GM12865 (cell line): ENCODE data around the gene GPR33.
"Not testable (repeated sequence)": the region's sequence is repeated elsewhere in the genome, so short reads cannot be mapped to it uniquely, and the experiment has no call there.

Experiments used
- DNase-seq: peaks from one replicate; pipeline ENCODE4 v3.0.0; 2010; ENCODE audit warnings: low read depth
- H3K4me3 ChIP-seq: 2 replicates; pipeline ENCODE4 v1.5.1; 2011; ENCODE audit warnings: mild to moderate bottlenecking, low read depth, low read length, control low read depth
- TF ChIP-seq, protein P1 (sequence below): IDR thresholded peaks from 2 replicates; pipeline ENCODE4 v1.5.1; 2011; ENCODE audit warnings: low read length, control low read depth, low read depth, inconsistent platforms; ENCODE audit not compliant: insufficient read depth; ENCODE audit errors: missing control alignments

GPR33 gene

GRCh38 chr14:31484754-31485153 is 3.1 kb downstream of the GPR33 start:
- DNase-seq, result no peak
- H3K4me3 ChIP-seq, result no peak overlapping the region
- TF ChIP-seq, protein P1, sequence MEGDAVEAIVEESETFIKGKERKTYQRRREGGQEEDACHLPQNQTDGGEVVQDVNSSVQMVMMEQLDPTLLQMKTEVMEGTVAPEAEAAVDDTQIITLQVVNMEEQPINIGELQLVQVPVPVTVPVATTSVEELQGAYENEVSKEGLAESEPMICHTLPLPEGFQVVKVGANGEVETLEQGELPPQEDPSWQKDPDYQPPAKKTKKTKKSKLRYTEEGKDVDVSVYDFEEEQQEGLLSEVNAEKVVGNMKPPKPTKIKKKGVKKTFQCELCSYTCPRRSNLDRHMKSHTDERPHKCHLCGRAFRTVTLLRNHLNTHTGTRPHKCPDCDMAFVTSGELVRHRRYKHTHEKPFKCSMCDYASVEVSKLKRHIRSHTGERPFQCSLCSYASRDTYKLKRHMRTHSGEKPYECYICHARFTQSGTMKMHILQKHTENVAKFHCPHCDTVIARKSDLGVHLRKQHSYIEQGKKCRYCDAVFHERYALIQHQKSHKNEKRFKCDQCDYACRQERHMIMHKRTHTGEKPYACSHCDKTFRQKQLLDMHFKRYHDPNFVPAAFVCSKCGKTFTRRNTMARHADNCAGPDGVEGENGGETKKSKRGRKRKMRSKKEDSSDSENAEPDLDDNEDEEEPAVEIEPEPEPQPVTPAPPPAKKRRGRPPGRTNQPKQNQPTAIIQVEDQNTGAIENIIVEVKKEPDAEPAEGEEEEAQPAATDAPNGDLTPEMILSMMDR, result no peak

DNA sequence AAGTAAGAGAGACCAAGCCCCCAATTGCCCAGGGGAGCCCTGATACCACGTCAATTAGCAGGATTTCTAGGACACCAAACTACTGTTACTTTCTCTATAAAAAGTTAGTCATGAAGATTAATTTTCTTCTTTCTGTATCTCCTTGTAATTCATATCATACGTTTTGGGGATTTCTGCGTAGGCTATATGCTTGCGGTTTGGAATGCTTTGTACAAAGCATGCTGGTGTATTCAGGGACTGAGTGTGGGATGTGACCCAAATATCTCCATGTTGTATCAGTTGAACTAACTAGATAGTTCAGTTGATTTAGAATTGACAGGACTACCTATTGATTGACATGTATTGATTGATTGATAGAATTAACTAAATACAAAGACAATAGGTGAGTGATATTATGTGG is 7.7 kb downstream of the GPR33 start:
- TF ChIP-seq, protein P1, result no peak
- H3K4me3 ChIP-seq, result no peak overlapping the region
- DNase-seq, result no peak

- H3K4me3 ChIP-seq, result no peak overlapping the region
- DNase-seq, result no peak
- TF ChIP-seq, protein P1, result no peak
Measured at GRCh38 chr14:31479027-31479426, 8.8 kb downstream of the GPR33 start.

DNA sequence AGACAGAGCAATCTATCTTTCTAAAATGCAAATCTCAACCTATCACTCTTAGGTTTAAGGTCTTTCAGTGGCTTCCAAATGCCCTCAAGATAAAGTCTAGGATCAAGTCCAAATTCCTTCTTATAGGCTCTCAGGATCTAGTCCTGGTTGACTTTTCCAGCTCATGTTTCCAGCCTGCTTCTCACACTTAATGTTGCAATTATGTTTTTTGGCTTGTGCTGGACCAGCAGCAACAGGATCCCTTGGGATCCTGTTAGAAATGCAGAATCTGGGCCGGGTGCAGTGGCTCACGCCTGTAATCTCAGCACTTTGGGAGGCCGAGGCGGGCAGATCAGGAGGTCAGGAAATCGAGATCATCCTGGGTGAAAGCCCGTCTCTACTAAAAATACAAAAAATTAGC is 10.6 kb downstream of the GPR33 start:
- no peak overlapping the region for H3K4me3 ChIP-seq
- TF ChIP-seq, protein P1, result no peak
- DNase-seq, result no peak

- TF ChIP-seq, protein P1, result no peak
- DNase-seq, result no peak
- H3K4me3 ChIP-seq, result no peak overlapping the region
Measured at GRCh38 chr14:31476131-31476866, 11.5 kb downstream of the GPR33 start.

- no peak for DNase-seq
- no peak overlapping the region for H3K4me3 ChIP-seq
- TF ChIP-seq, protein P1, result no peak
Measured at GRCh38 chr14:31466554-31466953, 21.3 kb downstream of the GPR33 start.

DNA sequence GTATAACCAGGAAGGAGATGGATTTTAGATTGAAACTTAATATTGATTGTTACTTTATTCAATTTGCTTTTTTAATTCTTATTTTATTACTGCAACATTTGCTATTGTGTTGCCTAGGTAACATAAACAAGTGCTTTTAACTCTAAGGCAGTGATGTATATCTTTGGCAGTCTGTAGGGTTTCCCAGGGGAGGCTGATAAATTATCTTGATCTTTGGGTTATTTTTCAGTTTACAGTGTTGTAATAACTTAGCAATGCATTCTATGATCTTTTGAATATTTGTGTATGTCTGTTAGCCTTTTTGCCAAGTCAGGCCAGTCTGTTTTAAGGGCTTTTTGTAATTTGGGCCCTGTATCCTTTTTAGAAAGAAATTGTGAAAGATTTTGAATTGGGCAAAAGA is 22.7 kb downstream of the GPR33 start:
- H3K4me3 ChIP-seq, result no peak overlapping the region
- TF ChIP-seq, protein P1, result no peak
- DNase-seq, result no peak

DNA sequence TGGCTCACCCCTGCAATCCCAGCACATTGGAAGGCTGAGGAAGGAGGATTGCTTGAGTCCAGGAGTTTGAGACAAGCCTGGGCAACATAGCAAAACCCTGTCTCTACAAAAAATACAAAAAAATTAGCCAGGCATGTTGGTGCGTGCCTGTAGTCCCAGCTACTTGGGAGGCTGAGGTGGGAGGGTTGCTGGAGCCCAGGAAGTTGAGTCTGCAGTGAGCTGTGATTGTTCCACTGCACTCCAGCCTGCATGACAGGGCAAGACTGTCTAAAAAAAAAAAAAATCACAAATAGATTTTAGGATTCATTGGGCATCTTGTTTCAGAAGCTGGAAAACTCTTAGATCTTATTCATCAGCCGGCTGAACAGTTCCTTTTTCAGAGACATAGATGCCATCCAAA is 25.4 kb downstream of the GPR33 start:
- not testable (repeated sequence) for DNase-seq, H3K4me3 ChIP-seq
